Epithelial cell of esophagus (primary cell): ENCODE measurements around the gene VGF.
"Not testable (repeated sequence)": the region's sequence is repeated elsewhere in the genome, so short reads cannot be mapped to it uniquely, and the experiment has no call there.

Experiments
- DNase-seq: peaks from one replicate; pipeline ENCODE4 v3.0.0; 2010; ENCODE audit warnings: low read depth
- H3K4me3 ChIP-seq: 2 replicates; pipeline ENCODE4 v1.5.1; 2011; ENCODE audit warnings: mild to moderate bottlenecking, low read length, control low read depth
- CTCF ChIP-seq: IDR thresholded peaks from 2 replicates; pipeline ENCODE4 v1.5.1; 2011; ENCODE audit warnings: low read depth, mild to moderate bottlenecking, low read length, control low read depth, inconsistent platforms; ENCODE audit not compliant: insufficient read depth; ENCODE audit errors: missing control alignments

The VGF gene

GRCh38 chr7:101120315-101120714 lies 45.1 kb downstream of the VGF start:
- H3K4me3 ChIP-seq = no peak overlapping the region
- TF ChIP-seq CTCF = no peak
- no peak for DNase-seq

GRCh38 chr7:101119876-101120275 lies 45.5 kb downstream of the VGF start:
- DNase-seq = no peak
- TF ChIP-seq CTCF = no peak
- no peak overlapping the region for H3K4me3 ChIP-seq

GRCh38 chr7:101118856-101119255 lies 46.5 kb downstream of the VGF start:
- no peak overlapping the region for H3K4me3 ChIP-seq
- no peak for TF ChIP-seq CTCF
- DNase-seq = no peak

GRCh38 chr7:101116898-101117297 lies 48.5 kb downstream of the VGF start:
- no peak overlapping the region for H3K4me3 ChIP-seq
- no peak for DNase-seq
- no peak for TF ChIP-seq CTCF

GRCh38 chr7:101115215-101115614 lies 50.2 kb downstream of the VGF start:
- DNase-seq = no peak
- no peak for TF ChIP-seq CTCF
- H3K4me3 ChIP-seq = no peak overlapping the region

GRCh38 chr7:101114492-101114891 lies 50.9 kb downstream of the VGF start:
- TF ChIP-seq CTCF = no peak
- DNase-seq = peak; percentile 56
- H3K4me3 ChIP-seq = no peak overlapping the region

GRCh38 chr7:101113836-101114235 lies 51.5 kb downstream of the VGF start:
- H3K4me3 ChIP-seq = no peak overlapping the region
- no peak for DNase-seq
- no peak for TF ChIP-seq CTCF

- DNase-seq = not testable (repeated sequence)
These were observed 52.2 kb downstream of the VGF start for GRCh38 chr7:101113140-101113539.

More at GRCh38 chr7:101113140-101113539, 52.2 kb downstream of the VGF start:
- H3K4me3 ChIP-seq = not testable (repeated sequence)
